HG03095 (cell line): ENCODE measurements around the gene NBPF8.
"Not testable (repeated sequence)": the region's sequence is repeated elsewhere in the genome, so short reads cannot be mapped to it uniquely, and the experiment has no call there.

Source experiments
- ATAC-seq: cut with Tn5 transposase; IDR thresholded peaks from one replicate; pipeline ENCODE4 v1.9.1; 2021; ENCODE audit warnings: moderate library complexity; ENCODE audit not compliant: unreplicated experiment

NBPF8 gene

GRCh38 chr1:120414911-120415480 lies at the start of gene NBPF8:
TSS of gene NBPF8 (plus strand) at chr1:120415035. CDS start at chr1:120436523, 21,488 bp downstream.
- ATAC-seq, result peak; percentile 96

GRCh38 chr1:120367709-120368108 lies 47.1 kb upstream of the NBPF8 start:
- ATAC-seq, result not testable (repeated sequence)

- not testable (repeated sequence) for ATAC-seq
These were observed 28.2 kb upstream of the NBPF8 start for GRCh38 chr1:120386651-120387050.

GRCh38 chr1:120388597-120389126 lies 26.2 kb upstream of the NBPF8 start:
- not testable (repeated sequence) for ATAC-seq

GRCh38 chr1:120391365-120391764 lies 23.5 kb upstream of the NBPF8 start:
- not testable (repeated sequence) for ATAC-seq

- not testable (repeated sequence) for ATAC-seq
These were observed 21.3 kb upstream of the NBPF8 start for GRCh38 chr1:120393316-120394232.

- not testable (repeated sequence) for ATAC-seq
These were observed 9.5 kb upstream of the NBPF8 start for GRCh38 chr1:120405348-120405747.

GRCh38 chr1:120414451-120414850 lies 384 bp upstream of the NBPF8 start:
- not testable (repeated sequence) for ATAC-seq

GRCh38 chr1:120415492-120415961 lies 692 bp downstream of the NBPF8 start:
- ATAC-seq, result peak; percentile 51

GRCh38 chr1:120425063-120425462 lies 10.2 kb downstream of the NBPF8 start:
- ATAC-seq, result not testable (repeated sequence)

GRCh38 chr1:120431626-120432025 lies 16.8 kb downstream of the NBPF8 start:
- not testable (repeated sequence) for ATAC-seq

- not testable (repeated sequence) for ATAC-seq
These were observed 19.0 kb downstream of the NBPF8 start for GRCh38 chr1:120433831-120434230.

GRCh38 chr1:120449124-120449523 lies 34.3 kb downstream of the NBPF8 start:
- ATAC-seq, result not testable (repeated sequence)
